22Rv1 (cell line): Measurements from ENCODE around the gene NAXD.
A peak's percentile ranks its signal among the peaks of the same experiment; 100 is the strongest.
"Not testable (repeated sequence)": the region's sequence is repeated elsewhere in the genome, so short reads cannot be mapped to it uniquely, and the experiment has no call there.

ENCODE experiments used
- H3K27ac ChIP-seq: fragments of 450-650 bp; 2 replicates; pipeline ENCODE4 v1.5.1; 2017
- ZFX ChIP-seq: fragments of 450-650 bp; IDR thresholded peaks from 2 replicates; pipeline ENCODE4 v1.6.1; 2017; ENCODE audit warnings: antibody characterized with exemption, borderline replicate concordance
- TF ChIP-seq, protein P1 (sequence below): fragments of 450-650 bp; IDR thresholded peaks from 2 replicates; pipeline ENCODE4 v1.5.1; 2017; ENCODE audit warnings: mild to moderate bottlenecking

The NAXD gene

DNA sequence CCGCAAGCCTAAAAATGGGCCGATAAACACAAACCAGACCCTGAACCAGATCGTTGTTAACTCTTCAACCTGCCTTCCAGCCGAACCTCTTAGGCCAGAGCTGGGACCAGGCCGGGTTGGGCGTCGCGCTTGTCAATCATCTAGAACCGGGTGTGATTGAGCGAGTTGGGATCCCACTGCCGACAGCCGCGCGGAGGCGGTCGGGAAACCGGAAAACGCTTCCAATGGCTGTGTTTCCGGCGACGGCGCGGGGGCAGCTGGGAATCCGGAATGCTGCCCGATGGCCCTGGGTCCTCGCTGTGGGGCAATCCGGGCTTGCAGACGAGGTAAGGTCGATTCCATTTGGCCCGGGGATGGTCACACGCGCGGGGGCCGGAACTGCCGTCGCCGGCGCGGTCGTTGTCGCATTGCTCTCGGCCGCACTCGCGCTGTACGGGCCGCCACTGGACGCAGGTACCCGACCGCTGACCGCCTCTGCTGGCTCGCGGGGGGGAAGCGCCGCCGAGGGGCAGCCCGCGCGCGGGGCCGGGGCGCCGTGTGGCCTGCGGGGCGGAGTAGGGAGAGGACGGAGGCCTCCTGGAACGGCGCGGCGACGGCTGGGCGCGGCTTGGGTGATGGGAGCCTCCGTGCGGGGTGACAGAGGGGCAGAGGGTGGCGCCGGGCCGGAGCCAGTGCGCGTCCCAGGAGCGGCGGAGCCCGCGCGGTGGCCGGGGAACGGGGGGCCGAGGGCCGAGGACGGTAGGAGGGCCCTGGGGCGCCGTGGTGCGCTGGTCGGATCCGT is at the start of gene NAXD:
Gene NAXD (plus strand): TSS at position 224 of the 781 bp plus-strand sequence. CDS start 57 bp downstream, at position 281.
- H3K27ac ChIP-seq = peak within 1 kb of the TSS; percentile 84
- no peak for TF ChIP-seq ZFX
- TF ChIP-seq, protein P1, sequence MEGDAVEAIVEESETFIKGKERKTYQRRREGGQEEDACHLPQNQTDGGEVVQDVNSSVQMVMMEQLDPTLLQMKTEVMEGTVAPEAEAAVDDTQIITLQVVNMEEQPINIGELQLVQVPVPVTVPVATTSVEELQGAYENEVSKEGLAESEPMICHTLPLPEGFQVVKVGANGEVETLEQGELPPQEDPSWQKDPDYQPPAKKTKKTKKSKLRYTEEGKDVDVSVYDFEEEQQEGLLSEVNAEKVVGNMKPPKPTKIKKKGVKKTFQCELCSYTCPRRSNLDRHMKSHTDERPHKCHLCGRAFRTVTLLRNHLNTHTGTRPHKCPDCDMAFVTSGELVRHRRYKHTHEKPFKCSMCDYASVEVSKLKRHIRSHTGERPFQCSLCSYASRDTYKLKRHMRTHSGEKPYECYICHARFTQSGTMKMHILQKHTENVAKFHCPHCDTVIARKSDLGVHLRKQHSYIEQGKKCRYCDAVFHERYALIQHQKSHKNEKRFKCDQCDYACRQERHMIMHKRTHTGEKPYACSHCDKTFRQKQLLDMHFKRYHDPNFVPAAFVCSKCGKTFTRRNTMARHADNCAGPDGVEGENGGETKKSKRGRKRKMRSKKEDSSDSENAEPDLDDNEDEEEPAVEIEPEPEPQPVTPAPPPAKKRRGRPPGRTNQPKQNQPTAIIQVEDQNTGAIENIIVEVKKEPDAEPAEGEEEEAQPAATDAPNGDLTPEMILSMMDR = peak; percentile 15; the same call in 1 of the 2 replicates

DNA sequence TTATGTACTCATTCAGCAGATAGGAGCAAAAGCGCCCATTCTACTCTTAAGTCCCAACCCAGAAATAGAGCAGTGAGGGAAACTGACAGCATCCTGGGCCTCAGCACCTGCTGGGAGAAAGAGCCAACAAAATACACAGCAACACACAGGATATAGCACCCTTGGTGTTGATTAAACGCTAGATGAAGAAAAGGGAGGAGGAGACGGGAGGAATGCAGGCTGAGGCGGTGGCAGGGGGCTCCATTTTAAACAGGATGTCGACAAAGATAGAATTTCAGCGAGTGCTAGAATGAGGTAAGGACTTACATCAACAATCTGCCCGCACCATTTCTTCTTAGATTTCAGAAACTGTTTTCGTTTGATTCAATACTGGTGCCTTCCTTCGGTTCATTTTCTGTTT is 49.2 kb upstream of the NAXD start:
- TF ChIP-seq, protein P1 = no peak
- no peak for TF ChIP-seq ZFX
- no peak overlapping the region for H3K27ac ChIP-seq

DNA sequence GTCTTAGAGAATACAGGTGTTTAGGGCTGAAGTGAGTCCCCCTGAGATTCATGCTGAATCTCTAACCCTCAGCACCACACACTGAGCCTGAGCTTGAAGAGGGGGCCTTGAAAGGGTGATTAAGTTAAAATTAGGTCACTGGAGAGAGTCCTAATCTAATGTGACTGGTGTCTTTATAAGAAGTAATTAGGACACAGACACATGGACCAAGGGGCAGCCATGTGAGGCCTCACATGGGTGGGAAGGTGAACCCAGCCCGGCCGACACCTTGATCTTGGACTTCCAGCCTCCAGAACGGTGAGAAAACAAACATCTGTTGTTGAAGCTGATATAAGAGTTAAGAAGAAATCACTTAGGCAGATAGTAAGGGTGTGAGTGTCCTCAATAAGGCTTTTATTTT is 46.7 kb upstream of the NAXD start:
- TF ChIP-seq ZFX = no peak
- TF ChIP-seq, protein P1 = no peak
- no peak overlapping the region for H3K27ac ChIP-seq

DNA sequence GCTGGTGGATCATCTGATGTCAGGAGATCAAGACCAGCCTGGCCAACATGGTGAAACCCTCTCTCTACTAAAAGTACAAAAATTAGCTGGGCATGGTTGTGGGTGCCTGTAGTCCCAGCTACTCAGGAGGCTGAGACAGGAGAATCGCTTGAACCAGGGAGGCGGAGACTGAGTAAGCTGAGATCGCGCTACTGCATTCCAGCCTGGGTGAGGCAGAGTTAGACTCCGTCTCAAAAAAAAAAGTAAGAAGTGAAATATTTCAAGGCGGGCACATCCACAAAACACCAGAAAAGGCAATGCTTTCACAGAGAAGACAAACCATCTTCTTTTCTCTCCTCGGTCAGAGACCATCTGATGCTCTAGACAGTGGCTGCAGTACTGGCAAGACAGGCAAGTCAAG is 45.4 kb upstream of the NAXD start:
- H3K27ac ChIP-seq = not testable (repeated sequence)

DNA sequence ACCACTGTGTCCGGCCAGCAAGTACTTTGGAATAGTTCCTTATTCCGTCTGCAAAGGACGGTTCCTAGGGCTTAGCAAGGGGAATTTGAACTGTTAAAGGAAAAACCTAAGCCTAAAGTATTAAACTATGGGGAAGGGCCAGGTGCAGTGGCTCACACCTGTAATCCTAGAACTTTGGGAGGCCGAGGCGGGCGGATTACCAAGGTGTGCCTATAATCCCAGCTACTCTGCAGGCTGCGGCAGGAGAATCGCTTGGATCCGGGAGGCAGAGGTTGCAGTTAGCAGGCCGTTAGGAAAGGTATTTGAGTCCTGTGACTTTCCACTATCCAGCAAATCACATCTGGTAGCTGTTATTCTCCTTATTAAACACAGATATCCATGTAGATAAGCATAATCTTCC is 44.5 kb upstream of the NAXD start:
- no peak for TF ChIP-seq ZFX
- TF ChIP-seq, protein P1 = no peak
- H3K27ac ChIP-seq = no peak overlapping the region

DNA sequence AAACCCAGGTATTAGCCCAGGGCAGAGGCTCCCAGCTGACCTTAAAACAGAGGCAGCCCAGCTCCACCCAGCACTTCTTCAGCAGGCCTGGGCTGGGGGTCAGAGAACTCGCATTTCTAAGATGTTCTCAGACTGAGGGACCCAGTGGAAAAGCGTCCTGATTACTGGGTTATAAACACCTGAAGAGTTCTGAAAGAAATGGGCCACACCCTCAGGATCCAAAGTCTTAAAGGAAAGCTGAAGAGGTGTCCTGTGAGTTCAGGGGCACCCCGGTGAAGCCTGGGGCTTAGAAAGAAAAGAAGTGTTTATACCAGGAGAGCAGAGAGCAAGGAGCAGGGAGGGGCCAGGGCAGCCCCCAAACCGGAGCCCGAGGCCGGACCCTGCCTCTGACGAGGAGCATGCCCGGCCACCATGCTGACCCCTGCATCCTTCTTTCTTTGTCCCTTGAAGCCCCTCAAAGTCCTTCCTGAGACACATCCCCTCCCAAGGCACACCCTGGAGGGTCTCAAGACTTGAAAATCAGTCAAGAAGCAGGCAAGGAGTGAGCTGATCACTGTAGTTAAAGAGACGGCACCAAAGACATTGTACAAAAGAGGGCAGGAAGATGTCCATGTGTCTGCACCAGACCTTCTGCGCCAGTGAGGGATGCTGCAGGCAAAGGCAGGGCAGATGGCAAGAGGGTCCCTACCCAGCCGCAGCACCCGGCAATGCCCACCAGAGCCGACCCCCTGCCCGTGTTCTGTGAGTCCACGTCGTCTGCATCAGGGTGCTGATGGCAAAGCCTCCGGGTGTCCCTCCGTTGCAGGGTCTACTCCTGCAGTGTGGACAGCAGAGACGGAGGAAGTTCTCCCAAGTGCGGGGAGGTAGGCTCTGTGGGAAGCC is 43.2 kb upstream of the NAXD start:
- TF ChIP-seq ZFX = no peak
- TF ChIP-seq, protein P1 = no peak

DNA sequence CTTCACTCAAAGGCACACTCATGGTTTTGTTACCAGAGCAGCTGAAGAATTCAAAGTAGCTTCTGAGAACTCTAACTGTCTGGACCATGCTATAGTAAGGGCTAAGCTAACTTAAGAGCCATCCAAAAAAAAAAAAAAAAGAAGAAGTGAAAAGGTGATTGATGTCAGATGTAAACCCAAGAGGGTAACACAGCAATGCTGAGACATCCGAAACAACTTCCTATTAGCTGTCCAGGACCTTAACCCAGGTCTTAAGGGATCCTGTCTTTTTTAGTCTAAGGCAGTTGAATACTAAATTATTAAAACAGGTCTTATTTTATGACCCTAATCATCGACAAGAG is 42.6 kb upstream of the NAXD start:
- no peak overlapping the region for H3K27ac ChIP-seq
- TF ChIP-seq, protein P1 = no peak
- TF ChIP-seq ZFX = no peak

More for the DNA sequence above, 43.2 kb upstream of the NAXD start:
- no peak overlapping the region for H3K27ac ChIP-seq
